H1 (cell line): Measurements from ENCODE around the gene CTNNBL1. TPM values are rescaled to one million over a fixed set of nuclear protein-coding genes. Genes with fewer than 3 reads are reported as not detected.

Experiments
- EP300 ChIP-seq, 2 experiments: IDR thresholded peaks; 1 replicate in 1 of 2; 2 replicates in 1 of 2; pipeline ENCODE4 v1.6.1; 2011 to 2012; ENCODE audit warnings: low read depth in 2 of 2, low read length in 2 of 2, mild to moderate bottlenecking in 2 of 2, borderline replicate concordance in 1 of 2, inconsistent platforms in 1 of 2, moderate library complexity in 1 of 2
- FOSL1 ChIP-seq: IDR thresholded peaks from 2 replicates; pipeline ENCODE4 v1.6.1; 2011; ENCODE audit warnings: mild to moderate bottlenecking, low read depth, low read length, moderate library complexity; ENCODE audit not compliant: insufficient read depth
- SIN3A ChIP-seq, 2 experiments: IDR thresholded peaks in 1 of 2; conservative IDR thresholded peaks in 1 of 2; 2 replicates each; pipeline ENCODE4 v1.6.1; 2011 to 2012; ENCODE audit warnings: low read length in 2 of 2, improper control_type of control experiment in 1 of 2, low read depth in 1 of 2, mild to moderate bottlenecking in 1 of 2
- SP2 ChIP-seq: IDR thresholded peaks from 2 replicates; pipeline ENCODE4 v1.6.1; 2012; ENCODE audit warnings: mild to moderate bottlenecking, low read length, inconsistent platforms
- polyA plus RNA-seq, 7 experiments: library from polyadenylated mRNA; depleted of rRNA in 3 of 7; stranded (reverse) in 5 of 7; unstranded in 2 of 7; fragments of >200 nt in 5 of 7; fragments of 200-250 nt in 2 of 7; gene quantifications; 1 replicate in 5 of 7; 2 replicates in 1 of 7; 4 replicates in 1 of 7; pipeline versions ENCODE4 v1.2.1 to v1.2.3, GENCODE V29; 2011 to 2013; ENCODE audit warnings: missing spikeins in 2 of 7, mixed read lengths in 2 of 7
- total RNA-seq: library from RNA; stranded (reverse); fragmentation: NEBNext Ultra II Directional; extraction: Animal tissue kit (Norgen Biotek cat#: 25700); gene quantifications from 2 replicates; pipeline ENCODE4 v1.2.1, GENCODE V29; 2021

The CTNNBL1 gene
- total and polyA plus RNA-seq, 2 of the 8 experiments (the other 6 are each of a cell fraction or from before 2014, with no cell fraction given) = 19.6 to 81.6 TPM

- TF ChIP-seq EP300 (IDR thresholded peaks at IDR 0.05; ENCODE audit: borderline replicate concordance in 1 of 2, low read depth in 2 of 2, low read length in 2 of 2) (no peak), SIN3A (conservative IDR thresholded peaks at IDR 0.05 in 1 of 2, IDR thresholded peaks at IDR 0.05 in 1 of 2; ENCODE audit: low read depth in 1 of 2, low read length in 2 of 2) (no peak), SP2 (no peak), FOSL1 (no peak)
These were observed 3.0 kb upstream of the CTNNBL1 start (continued) for GRCh38 chr20:37690626-37691369.
